IPS-18a (cell line): ENCODE results near the gene TSPAN15.

Experiments
- H3K27ac ChIP-seq: one replicate; pipeline ENCODE4 v1.5.1; 2013; ENCODE audit warnings: low read length
- H3K27me3 ChIP-seq: one replicate; pipeline ENCODE4 v1.6.1; 2013; ENCODE audit warnings: mild to moderate bottlenecking, low read length; ENCODE audit not compliant: control insufficient read depth, insufficient read depth
- H3K36me3 ChIP-seq: one replicate; pipeline ENCODE4 v1.6.1; 2013; ENCODE audit warnings: low read depth, low read length; ENCODE audit not compliant: control insufficient read depth
- H3K4me1 ChIP-seq: one replicate; pipeline ENCODE4 v1.6.1; 2013; ENCODE audit warnings: low read depth, low read length; ENCODE audit not compliant: control insufficient read depth
- H3K4me3 ChIP-seq: one replicate; pipeline ENCODE4 v1.5.1; 2013; ENCODE audit warnings: low read length
- H3K9ac ChIP-seq: one replicate; pipeline ENCODE4 v1.6.1; 2013; ENCODE audit warnings: mild to moderate bottlenecking, low read length, moderate library complexity
- H3K9me3 ChIP-seq: one replicate; pipeline ENCODE4 v1.6.1; 2013; ENCODE audit warnings: low read depth, low read length; ENCODE audit not compliant: control insufficient read depth

TSPAN15 gene

DNA sequence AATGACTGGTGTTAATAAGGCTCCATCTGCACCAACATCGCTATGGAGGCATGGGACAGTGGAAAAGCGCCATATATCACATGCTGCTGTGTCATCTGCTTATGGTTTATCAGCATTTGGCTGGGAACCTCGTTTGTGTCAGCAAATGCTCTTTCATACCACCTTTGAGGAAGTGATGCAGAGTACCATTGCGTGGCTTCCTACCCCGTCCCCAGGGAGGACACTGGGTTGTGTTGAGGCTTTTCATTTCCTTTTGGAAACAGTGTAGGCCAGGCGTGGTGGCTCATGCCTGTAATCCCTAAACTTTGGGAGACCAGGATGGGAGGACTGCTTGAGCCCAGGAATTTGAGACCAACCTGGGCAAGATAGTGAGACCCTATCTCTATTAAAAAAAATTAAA, 41.3 kb upstream of the TSPAN15 start:
- no peak overlapping the region for H3K9ac ChIP-seq
- H3K27ac ChIP-seq: no peak overlapping the region
- no peaks in the 10 kb centered on the region for H3K9me3 ChIP-seq
- peaks cover 9% of the 10 kb centered on the region for H3K4me1 ChIP-seq
- H3K27me3 ChIP-seq: peaks cover 5% of the 10 kb centered on the region
- no peaks in the 10 kb centered on the region for H3K36me3 ChIP-seq
- no peak overlapping the region for H3K4me3 ChIP-seq

DNA sequence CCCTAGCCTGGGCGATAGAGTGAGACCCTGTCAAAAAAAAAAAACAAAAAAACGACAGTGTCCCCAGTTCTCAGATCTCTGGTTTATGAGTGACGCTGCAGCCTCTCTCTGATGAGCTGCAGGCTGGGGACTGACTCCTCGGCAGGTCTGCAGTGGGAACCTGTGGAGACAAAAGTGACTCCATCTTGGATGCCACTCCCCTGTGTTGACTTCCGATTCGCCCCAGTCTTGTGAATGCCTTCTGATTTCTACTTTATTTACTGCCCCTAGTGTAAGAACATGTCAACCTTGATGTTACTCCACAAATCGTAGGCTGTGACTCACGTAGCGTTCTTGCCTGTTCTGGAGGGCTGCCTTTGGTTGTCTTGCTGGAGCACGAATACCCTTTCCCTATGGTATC, 40.8 kb upstream of the TSPAN15 start:
- no peaks in the 10 kb centered on the region for H3K9me3 ChIP-seq
- no peaks in the 10 kb centered on the region for H3K36me3 ChIP-seq
- peaks cover 9% of the 10 kb centered on the region for H3K4me1 ChIP-seq
- peaks cover 5% of the 10 kb centered on the region for H3K27me3 ChIP-seq
- no peak overlapping the region for H3K4me3 ChIP-seq
- no peak overlapping the region for H3K9ac ChIP-seq
- H3K27ac ChIP-seq: no peak overlapping the region

GRCh38 chr10:69411476-69411875, 39.8 kb upstream of the TSPAN15 start:
- H3K9me3 ChIP-seq: no peaks in the 10 kb centered on the region
- H3K27me3 ChIP-seq: peaks cover 5% of the 10 kb centered on the region
- peaks cover 3% of the 10 kb centered on the region for H3K4me1 ChIP-seq
- no peaks in the 10 kb centered on the region for H3K36me3 ChIP-seq
- H3K9ac ChIP-seq: no peak overlapping the region
- no peak overlapping the region for H3K4me3 ChIP-seq
- no peak overlapping the region for H3K27ac ChIP-seq

- H3K9me3 ChIP-seq: no peaks in the 10 kb centered on the region
- no peak overlapping the region for H3K27ac ChIP-seq
- H3K9ac ChIP-seq: no peak overlapping the region
- H3K4me1 ChIP-seq: no peaks in the 10 kb centered on the region
- H3K36me3 ChIP-seq: no peaks in the 10 kb centered on the region
- H3K4me3 ChIP-seq: no peak overlapping the region
- peaks cover 5% of the 10 kb centered on the region for H3K27me3 ChIP-seq
Observed at GRCh38 chr10:69412232-69412790, 39.0 kb upstream of the TSPAN15 start.

DNA sequence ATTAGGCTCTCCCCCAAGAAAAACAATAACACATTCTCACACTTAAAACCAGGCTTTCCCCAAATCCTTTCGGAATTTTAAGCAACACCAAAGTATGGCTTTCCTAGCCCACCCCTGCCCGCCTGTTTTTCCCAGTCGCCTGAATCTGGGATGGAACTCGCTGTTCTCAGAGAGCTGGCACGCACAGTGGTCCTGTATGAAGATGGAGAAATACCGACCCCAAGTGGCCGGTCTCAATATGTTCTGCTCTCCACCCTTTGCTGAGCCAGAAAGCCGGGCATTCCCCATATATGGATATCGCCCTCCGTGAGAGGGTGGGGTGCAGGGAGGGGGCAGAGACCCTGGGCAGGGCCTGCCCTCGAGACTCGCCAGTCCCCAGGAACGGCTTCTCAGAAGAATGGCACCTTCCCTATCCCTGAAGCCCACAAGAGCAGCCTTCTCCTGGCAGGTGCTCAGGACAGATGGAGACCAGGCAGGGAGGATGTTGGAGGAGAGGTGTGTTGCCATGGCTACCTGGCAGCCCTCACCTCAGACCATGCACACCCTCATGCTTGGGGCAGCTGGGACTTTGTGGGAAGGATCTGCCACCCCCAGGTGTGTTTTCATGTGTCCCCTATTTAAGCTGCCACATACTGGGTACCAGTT, 37.9 kb upstream of the TSPAN15 start:
- H3K9ac ChIP-seq: no peak overlapping the region
- H3K27me3 ChIP-seq: peaks cover 5% of the 10 kb centered on the region
- no peaks in the 10 kb centered on the region for H3K36me3 ChIP-seq
- H3K9me3 ChIP-seq: no peaks in the 10 kb centered on the region
- no peaks in the 10 kb centered on the region for H3K4me1 ChIP-seq
- no peak overlapping the region for H3K27ac ChIP-seq
- no peak overlapping the region for H3K4me3 ChIP-seq

DNA sequence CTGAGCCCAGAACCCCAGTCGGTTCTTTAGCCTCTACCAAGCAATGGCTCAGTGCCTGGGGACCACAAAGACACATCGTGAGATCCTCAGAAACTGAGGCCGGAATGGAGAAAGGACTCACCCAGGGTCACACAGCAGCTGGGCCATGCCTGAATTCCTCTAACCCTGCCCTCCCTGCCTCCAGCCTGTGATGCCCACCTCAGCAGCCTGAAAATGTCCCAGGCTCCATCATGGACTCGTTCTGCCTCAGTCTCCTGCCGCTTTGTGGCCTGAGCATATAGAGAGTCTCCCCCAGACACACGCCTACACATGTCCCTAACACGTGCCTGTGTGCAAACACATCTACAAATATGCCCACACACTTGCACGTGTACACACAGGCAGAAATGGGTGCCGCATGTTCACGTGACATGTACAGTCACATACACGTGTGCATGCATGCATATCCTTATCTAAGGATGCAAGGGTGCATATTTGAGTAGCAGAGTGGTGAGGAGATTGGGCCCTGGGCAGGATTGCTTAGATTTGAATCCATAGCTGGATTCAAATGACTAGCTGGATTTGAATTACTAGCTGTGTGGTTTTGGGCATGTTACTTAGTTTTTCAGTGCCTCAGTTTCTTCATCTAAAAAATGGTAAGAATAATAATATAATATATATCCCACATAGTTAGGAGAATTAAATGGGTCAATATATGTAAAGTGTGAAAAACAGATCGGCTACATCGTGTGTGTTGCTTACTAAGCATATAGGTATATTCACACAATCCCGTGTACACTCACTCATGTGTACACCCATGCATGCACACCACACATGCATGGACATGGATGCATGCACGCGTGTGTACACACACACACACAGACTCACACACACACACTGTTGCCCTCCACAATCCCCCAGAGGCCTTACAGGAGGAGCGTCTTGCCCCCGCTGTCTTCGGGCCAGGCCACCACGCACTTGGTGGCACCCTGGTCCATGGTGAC, 36.9 kb upstream of the TSPAN15 start:
- Histone ChIP-seq H3K27ac (no peak overlapping the region), H3K27me3 (peaks cover 2% of the 10 kb centered on the region), H3K9ac (no peak overlapping the region), H3K4me3 (no peak overlapping the region), H3K4me1 (no peaks in the 10 kb centered on the region), H3K36me3 (no peaks in the 10 kb centered on the region), H3K9me3 (no peaks in the 10 kb centered on the region)

GRCh38 chr10:69415049-69415448, 36.2 kb upstream of the TSPAN15 start:
- H3K4me1 ChIP-seq: no peaks in the 10 kb centered on the region
- H3K9me3 ChIP-seq: no peaks in the 10 kb centered on the region
- no peaks in the 10 kb centered on the region for H3K36me3 ChIP-seq
- H3K9ac ChIP-seq: no peak overlapping the region
- no peak overlapping the region for H3K4me3 ChIP-seq
- H3K27ac ChIP-seq: no peak overlapping the region
- H3K27me3 ChIP-seq: no peaks in the 10 kb centered on the region

- no peaks in the 10 kb centered on the region for H3K4me1 ChIP-seq
- H3K9ac ChIP-seq: no peak overlapping the region
- no peaks in the 10 kb centered on the region for H3K9me3 ChIP-seq
- H3K27ac ChIP-seq: no peak overlapping the region
- H3K36me3 ChIP-seq: no peaks in the 10 kb centered on the region
- H3K27me3 ChIP-seq: no peaks in the 10 kb centered on the region
- H3K4me3 ChIP-seq: no peak overlapping the region
Observed at GRCh38 chr10:69415951-69416350, 35.3 kb upstream of the TSPAN15 start.

DNA sequence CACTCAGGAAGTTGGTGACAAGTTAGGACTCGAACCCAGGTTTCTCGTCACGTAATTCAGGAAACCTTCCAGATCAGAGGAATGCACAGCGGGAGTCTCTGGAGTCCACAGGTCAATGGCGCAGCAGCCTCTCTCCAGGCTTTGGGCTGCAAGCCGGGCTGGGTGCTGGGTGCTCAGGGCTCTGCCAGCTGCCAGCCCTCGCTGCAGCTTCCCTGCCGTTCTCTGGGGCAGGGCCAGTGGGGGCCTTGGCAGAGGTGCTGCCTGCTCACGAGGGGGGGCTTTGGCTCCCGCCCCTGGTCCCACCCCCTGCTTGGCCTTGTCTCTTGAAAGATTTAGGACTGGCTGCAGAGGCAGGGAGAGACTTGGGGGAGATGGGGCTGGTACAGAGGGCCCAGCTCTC, 34.6 kb upstream of the TSPAN15 start, which contains the start of gene TACR2:
Gene TACR2 (minus strand): TSS at position 224 of the 400 bp plus-strand sequence. CDS start 595 bp downstream, outside the sequence.
- Histone ChIP-seq H3K27ac (no peak within 1 kb of the TSS), H3K4me3 (no peak within 1 kb of the TSS), H3K27me3 (no peaks in the 10 kb centered on the region), H3K36me3 (no peaks in the 10 kb centered on the region), H3K9ac (no peak within 1 kb of the TSS), H3K9me3 (no peaks in the 10 kb centered on the region), H3K4me1 (no peaks in the 10 kb centered on the region)

GRCh38 chr10:69417542-69417941, 33.7 kb upstream of the TSPAN15 start:
- Histone ChIP-seq H3K27ac (no peak overlapping the region), H3K27me3 (no peaks in the 10 kb centered on the region), H3K36me3 (no peaks in the 10 kb centered on the region)

GRCh38 chr10:69418052-69418752, 33.1 kb upstream of the TSPAN15 start:
- no peaks in the 10 kb centered on the region for H3K4me1 ChIP-seq
- H3K4me3 ChIP-seq: no peak overlapping the region
- H3K27me3 ChIP-seq: no peaks in the 10 kb centered on the region
- no peaks in the 10 kb centered on the region for H3K36me3 ChIP-seq
- H3K9ac ChIP-seq: no peak overlapping the region
- H3K9me3 ChIP-seq: no peaks in the 10 kb centered on the region
- no peak overlapping the region for H3K27ac ChIP-seq

More at GRCh38 chr10:69417542-69417941, 33.7 kb upstream of the TSPAN15 start:
- no peak overlapping the region for H3K9ac ChIP-seq
- no peaks in the 10 kb centered on the region for H3K4me1 ChIP-seq
- H3K4me3 ChIP-seq: no peak overlapping the region
- H3K9me3 ChIP-seq: no peaks in the 10 kb centered on the region
